Adipocyte (in vitro differentiated cells): ENCODE measurements around the gene POLL.
"Not testable (repeated sequence)": the region's sequence is repeated elsewhere in the genome, so short reads cannot be mapped to it uniquely, and the experiment has no call there.

Experiments used
- DNase-seq: peaks from one replicate; pipeline ENCODE4 v3.0.0-alpha.2; 2015; ENCODE audit warnings: low read depth
- H3K27me3 ChIP-seq: replicated peaks from 2 replicates; pipeline ENCODE4 v1.7.0; 2013; ENCODE audit warnings: mild to moderate bottlenecking, low read length, moderate library complexity; ENCODE audit not compliant: control insufficient read depth, insufficient read depth
- H3K36me3 ChIP-seq: 2 replicates; pipeline ENCODE4 v1.7.0; 2013; ENCODE audit warnings: low read length, mild to moderate bottlenecking, moderate library complexity; ENCODE audit not compliant: control insufficient read depth, insufficient read depth, severe bottlenecking
- H3K4me1 ChIP-seq: 2 replicates; pipeline ENCODE4 v1.7.0; 2013; ENCODE audit warnings: mild to moderate bottlenecking, low read length, moderate library complexity; ENCODE audit not compliant: control insufficient read depth, insufficient read depth
- H3K4me3 ChIP-seq: 2 replicates; pipeline ENCODE4 v1.7.0; 2013; ENCODE audit warnings: mild to moderate bottlenecking, low read length, moderate library complexity
- H3K9ac ChIP-seq: 2 replicates; pipeline ENCODE4 v1.7.0; 2013; ENCODE audit warnings: mild to moderate bottlenecking, low read length, moderate library complexity
- H3K9me3 ChIP-seq: 2 replicates; pipeline ENCODE4 v1.7.0; 2013; ENCODE audit warnings: mild to moderate bottlenecking, low read length, moderate library complexity; ENCODE audit not compliant: control insufficient read depth

Gene POLL

GRCh38 chr10:101607124-101607523, 19.1 kb upstream of the POLL start:
- no peak overlapping the region for H3K4me3 ChIP-seq
- H3K36me3 ChIP-seq, result peaks cover 61% of the 10 kb centered on the region
- no peaks in the 10 kb centered on the region for H3K9me3 ChIP-seq
- DNase-seq, result no peak
- no peaks in the 10 kb centered on the region for H3K27me3 ChIP-seq
- H3K9ac ChIP-seq, result no peak overlapping the region
- peaks cover 28% of the 10 kb centered on the region for H3K4me1 ChIP-seq

DNA sequence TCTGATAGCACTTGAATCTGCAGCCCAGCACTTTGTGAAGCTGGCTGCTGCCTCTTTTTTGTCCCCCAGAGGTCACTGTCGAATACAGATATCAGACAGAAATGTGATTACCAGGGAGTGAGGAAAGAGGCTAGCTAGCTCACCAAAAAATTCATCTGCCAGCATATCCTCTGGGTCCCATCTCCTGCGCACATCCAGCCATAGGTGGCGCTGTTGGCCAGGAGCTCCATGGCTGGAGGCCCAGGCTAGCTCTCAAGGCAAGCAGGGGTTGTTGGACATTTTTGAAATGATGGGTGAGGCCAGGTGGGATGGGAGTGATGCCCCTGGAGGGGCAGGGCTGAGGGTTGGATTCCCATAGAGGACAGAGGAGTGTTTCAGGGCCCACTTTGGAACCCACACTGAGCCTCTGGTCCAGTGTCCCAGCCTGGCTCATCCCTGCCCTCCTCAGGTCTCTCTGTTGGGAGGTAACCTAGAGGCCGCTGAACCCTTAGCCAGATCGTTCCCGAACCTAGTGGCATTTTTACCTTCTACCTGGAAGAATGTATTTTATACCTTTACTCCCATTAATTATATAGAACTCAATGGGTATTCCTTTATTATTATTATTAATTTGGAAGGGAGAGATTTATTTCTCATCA, 14.8 kb upstream of the POLL start:
- Histone ChIP-seq H3K4me1 (no peaks in the 10 kb centered on the region), H3K36me3 (peaks cover 27% of the 10 kb centered on the region), H3K9me3 (no peaks in the 10 kb centered on the region), H3K9ac (no peak overlapping the region), H3K4me3 (no peak overlapping the region), H3K27me3 (no peaks in the 10 kb centered on the region)
- peak; percentile 78 for DNase-seq

- no peaks in the 10 kb centered on the region for H3K4me1 ChIP-seq
- H3K9me3 ChIP-seq, result no peaks in the 10 kb centered on the region
- DNase-seq, result no peak
- H3K9ac ChIP-seq, result no peak overlapping the region
- H3K4me3 ChIP-seq, result no peak overlapping the region
- H3K36me3 ChIP-seq, result peaks cover 15% of the 10 kb centered on the region
- H3K27me3 ChIP-seq, result no peaks in the 10 kb centered on the region
These were observed 13.5 kb upstream of the POLL start for GRCh38 chr10:101601541-101601940.

DNA sequence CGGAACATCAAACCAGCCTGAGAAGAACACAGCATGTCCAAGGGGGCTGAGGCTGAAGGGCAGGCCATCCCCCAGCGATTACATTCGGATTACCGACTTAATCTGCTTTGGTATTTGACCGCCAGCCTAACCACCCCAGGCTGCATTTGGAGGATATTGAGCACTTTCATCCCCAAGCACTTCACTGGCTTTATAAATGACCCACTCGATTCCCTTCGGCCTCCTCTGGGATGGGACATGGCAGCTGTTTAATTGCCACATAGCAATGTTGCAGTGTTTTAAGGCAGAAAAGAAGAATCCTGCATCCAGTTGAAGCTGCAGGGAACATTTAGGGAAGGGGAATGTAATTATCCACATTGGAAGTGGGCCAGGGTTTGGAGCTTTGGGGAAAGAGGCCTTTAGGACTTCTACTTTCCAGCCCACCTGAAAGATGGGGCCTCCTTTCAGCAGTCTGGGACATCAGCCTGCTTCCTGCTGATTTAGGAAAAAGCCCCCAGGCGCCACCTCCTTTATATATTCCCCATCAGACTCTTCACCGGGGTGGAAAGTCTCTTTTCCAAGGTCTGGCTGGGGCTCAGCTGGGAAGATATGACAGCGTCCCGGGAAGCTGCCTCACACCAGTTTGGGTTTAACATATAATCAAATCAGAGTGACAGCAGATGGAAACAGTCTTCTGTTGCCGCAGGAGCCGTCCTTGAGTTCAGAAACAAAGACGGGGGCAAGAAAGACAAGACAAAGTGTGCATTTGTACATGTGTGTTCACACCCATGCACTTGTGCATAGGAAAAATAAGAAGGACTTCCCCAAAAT, 9.2 kb upstream of the POLL start:
- no peak overlapping the region for H3K4me3 ChIP-seq

DNA sequence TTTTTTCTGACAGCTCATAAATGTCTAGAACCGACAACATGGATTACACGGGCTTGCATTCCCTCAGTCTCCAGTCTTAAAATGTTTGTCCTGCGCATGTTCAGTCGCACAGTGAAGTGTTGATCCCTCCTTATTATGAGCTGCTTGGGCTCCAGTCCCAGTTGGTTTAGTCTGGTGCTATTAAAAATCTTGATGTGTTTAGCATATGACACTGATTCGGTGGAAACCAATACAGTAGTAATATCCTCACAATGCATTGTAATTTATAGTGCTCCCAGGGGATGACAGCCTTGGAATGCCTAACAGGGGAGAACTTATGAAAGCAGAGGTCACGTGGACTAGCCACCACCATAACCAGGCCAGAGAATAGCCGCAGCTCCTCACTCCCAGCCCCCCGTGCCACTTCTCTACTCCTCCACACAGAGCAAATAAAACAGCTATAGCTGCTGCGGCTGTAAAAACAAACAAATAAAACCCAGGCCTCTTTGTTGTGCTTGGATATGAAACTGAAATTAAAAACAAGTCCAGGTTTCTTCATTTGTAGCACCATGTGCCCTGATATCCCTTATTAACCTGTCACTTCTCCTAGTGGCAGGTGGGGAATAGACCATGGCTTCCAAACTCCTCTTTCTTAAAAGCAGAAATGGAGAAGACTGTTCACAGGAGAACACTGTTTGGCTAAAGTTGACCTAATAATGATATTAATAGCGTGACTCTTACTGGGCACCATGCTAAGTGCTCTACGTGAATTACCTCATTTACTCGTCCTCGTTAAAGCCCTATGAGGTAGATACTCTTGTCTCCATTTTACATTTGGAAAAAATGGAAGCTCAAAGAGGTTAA, 7.8 kb upstream of the POLL start:
- peaks cover 3% of the 10 kb centered on the region for H3K4me1 ChIP-seq
- H3K27me3 ChIP-seq, result no peaks in the 10 kb centered on the region
- no peak overlapping the region for H3K9ac ChIP-seq
- no peak overlapping the region for H3K4me3 ChIP-seq
- no peaks in the 10 kb centered on the region for H3K9me3 ChIP-seq
- DNase-seq, result no peak
- no peaks in the 10 kb centered on the region for H3K36me3 ChIP-seq

More for the DNA sequence above, 9.2 kb upstream of the POLL start:
- H3K9ac ChIP-seq, result no peak overlapping the region
- no peaks in the 10 kb centered on the region for H3K27me3 ChIP-seq
- no peak for DNase-seq
- no peaks in the 10 kb centered on the region for H3K36me3 ChIP-seq
- H3K9me3 ChIP-seq, result no peaks in the 10 kb centered on the region
- H3K4me1 ChIP-seq, result peaks cover 3% of the 10 kb centered on the region

GRCh38 chr10:101593331-101593730, 5.3 kb upstream of the POLL start:
- H3K27me3 ChIP-seq, H3K36me3 ChIP-seq, H3K4me3 ChIP-seq, H3K9me3 ChIP-seq, DNase-seq, H3K9ac ChIP-seq: not testable (repeated sequence)
- H3K4me1 ChIP-seq, result peaks cover 12% of the 10 kb centered on the region

GRCh38 chr10:101588879-101589278, 822 bp upstream of the POLL start:
- peak overlapping the region; percentile 92 for H3K9ac ChIP-seq
- H3K4me1 ChIP-seq, result peaks cover 18% of the 10 kb centered on the region
- peak overlapping the region; percentile 97 for H3K4me3 ChIP-seq
- peak; percentile 71 for DNase-seq
- peaks cover 12% of the 10 kb centered on the region for H3K36me3 ChIP-seq
- H3K27me3 ChIP-seq, result no peaks in the 10 kb centered on the region
- H3K9me3 ChIP-seq, result no peaks in the 10 kb centered on the region

DNA sequence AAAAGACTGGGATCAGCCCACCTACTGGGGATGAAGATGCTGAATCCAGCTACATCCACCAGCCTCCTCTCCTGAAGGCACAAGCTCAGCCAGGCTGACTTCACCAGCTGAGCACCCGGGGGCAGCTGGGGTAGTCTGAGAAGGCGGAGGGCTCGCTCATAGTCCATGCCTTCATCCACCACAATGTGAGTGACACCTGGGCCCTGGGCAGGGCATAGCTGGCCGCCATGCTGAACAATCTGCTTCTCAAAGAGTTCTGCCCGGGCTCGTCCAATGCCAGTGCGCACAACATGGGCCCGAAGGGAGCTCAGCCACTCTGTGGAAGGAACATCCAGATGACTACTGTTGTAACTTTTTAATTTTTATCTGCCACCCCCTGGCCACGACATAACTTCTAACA, 2.2 kb downstream of the POLL start:
- no peaks in the 10 kb centered on the region for H3K27me3 ChIP-seq
- no peak overlapping the region for H3K4me3 ChIP-seq
- no peaks in the 10 kb centered on the region for H3K9me3 ChIP-seq
- H3K4me1 ChIP-seq, result peaks cover 18% of the 10 kb centered on the region
- DNase-seq, result no peak
- H3K36me3 ChIP-seq, result peaks cover 34% of the 10 kb centered on the region
- no peak overlapping the region for H3K9ac ChIP-seq

DNA sequence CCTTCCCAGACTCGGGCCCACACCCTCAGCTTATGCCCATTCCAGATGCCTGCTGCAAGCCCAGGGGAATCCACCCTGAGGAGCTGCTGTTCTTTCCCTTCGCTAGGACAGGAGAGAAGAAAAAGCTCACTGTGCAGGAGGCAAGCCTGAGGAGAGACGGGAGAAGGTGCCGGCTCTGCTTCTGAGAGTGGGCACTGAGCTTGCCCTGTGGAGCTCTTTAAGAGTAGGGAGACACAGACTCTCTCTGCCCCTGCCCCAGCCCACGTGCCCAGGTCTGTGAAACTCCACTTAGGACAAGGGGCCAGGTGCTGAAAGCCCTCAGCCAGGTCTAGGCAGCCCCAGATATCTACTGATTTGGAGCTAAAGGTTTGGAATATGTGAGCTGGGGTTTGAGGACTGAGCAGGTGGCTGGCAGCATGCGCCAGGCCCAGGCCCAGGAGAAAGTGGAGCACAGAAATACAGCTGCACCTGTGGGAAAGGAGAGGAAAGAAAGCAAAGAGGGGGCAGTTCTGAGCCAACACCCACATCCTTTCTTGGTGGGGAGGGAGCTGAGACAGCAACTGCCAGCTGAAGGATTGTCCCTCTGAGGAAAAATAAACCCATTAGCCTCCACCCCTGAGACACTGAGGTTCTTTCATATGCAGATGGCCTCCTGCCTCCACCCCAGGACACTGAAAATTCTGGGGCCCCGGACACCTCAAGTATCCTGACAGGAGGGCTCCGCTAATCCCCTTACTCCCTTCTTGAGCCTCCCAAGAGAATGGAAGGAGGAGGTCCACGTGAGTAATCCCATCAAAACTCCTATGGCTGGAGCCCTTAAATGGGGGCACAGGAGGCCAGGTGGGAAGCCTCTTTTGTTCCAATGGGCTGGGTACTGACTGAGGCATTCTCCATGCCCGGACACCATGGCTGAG, 7.3 kb downstream of the POLL start:
- Histone ChIP-seq H3K36me3 (peaks cover 58% of the 10 kb centered on the region), H3K9me3 (no peaks in the 10 kb centered on the region)
- no peak for DNase-seq

DNA sequence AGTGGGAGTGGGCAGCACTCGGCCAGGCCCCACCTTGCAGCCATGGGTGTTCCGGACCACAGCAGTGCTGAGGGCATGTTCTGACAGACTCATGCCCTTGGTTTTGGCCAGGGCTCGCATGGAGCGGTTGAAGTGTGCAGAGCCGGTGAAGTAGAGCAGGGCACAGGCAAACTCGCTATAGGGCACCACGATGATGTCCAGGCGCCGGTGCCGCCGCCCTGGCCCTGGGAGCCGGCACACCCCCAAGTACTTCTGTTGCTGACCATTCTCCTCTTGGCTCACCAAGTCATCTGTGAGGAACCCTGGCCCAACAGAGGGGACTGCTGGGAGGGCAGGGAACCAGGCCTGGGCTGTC, 8.6 kb downstream of the POLL start:
- Histone ChIP-seq H3K4me3 (no peak overlapping the region), H3K9me3 (no peaks in the 10 kb centered on the region), H3K9ac (no peak overlapping the region), H3K27me3 (no peaks in the 10 kb centered on the region), H3K36me3 (peaks cover 48% of the 10 kb centered on the region), H3K4me1 (no peaks in the 10 kb centered on the region)
- no peak for DNase-seq

More for the DNA sequence above, 7.3 kb downstream of the POLL start:
- Histone ChIP-seq H3K27me3 (no peaks in the 10 kb centered on the region), H3K4me1 (no peaks in the 10 kb centered on the region), H3K4me3 (no peak overlapping the region), H3K9ac (no peak overlapping the region)
